ENCODE results near the gene MRPL48. TPM values are rescaled to one million over a fixed set of nuclear protein-coding genes. Genes with fewer than 3 reads are reported as not detected.
"Not testable (repeated sequence)": the region's sequence is repeated elsewhere in the genome, so short reads cannot be mapped to it uniquely, and the experiment has no call there.

Gene MRPL48
- 39.4 TPM for total RNA-seq

- DNase-seq (ENCODE audit: low spot score): peak; percentile 92
These were observed at the start of gene MRPL48 for GRCh38 chr11:73787643-73788558. Gene MRPL48 (plus strand): TSS chr11:73787874. CDS start chr11:73787972, 98 bp downstream.

- no peak for DNase-seq (ENCODE audit: low spot score)
These were observed 44.6 kb upstream of the MRPL48 start for GRCh38 chr11:73743045-73743444.

GRCh38 chr11:73746701-73747100 is 41.0 kb upstream of the MRPL48 start:
- DNase-seq (ENCODE audit: low spot score): no peak

DNA sequence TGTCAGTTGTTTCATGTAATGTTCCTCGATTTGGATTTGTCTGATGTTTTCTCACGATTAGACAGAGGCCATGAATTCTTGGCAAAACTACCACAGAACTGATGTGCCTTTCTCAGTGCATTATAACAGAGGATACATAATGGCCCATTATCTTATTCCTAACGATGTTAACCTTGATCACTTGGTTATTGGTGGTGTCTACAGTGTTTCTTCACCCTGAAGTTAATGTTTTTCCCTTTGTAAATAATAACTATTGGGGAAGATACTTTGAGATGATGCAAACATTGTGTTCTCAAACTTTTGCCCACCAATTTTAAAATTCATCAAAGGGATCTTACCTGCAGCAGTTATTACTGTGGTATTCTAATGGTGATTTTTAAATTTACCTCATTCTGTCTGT is 39.9 kb upstream of the MRPL48 start:
- no peak for DNase-seq (ENCODE audit: low spot score)

GRCh38 chr11:73748300-73748699 is 39.4 kb upstream of the MRPL48 start:
- DNase-seq (ENCODE audit: low spot score): no peak

DNA sequence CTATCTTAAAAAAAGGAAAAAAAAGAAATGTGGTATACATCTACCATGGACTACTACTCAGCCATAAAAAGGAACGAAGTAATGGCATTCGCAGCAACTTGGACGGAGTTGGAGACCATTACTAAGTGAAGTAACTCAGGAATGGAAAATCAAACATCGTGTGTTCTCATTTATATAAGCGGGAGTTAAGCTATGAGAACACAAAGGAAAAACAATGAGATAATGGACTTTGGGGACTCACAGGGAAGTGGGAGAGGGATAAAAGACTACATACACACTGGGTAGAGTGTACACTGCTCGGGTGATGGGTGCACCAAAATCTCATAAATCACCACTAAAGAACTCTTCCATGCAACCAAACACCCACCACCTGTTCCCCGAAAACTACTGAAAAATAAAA is 38.6 kb upstream of the MRPL48 start:
- DNase-seq (ENCODE audit: low spot score): no peak

DNA sequence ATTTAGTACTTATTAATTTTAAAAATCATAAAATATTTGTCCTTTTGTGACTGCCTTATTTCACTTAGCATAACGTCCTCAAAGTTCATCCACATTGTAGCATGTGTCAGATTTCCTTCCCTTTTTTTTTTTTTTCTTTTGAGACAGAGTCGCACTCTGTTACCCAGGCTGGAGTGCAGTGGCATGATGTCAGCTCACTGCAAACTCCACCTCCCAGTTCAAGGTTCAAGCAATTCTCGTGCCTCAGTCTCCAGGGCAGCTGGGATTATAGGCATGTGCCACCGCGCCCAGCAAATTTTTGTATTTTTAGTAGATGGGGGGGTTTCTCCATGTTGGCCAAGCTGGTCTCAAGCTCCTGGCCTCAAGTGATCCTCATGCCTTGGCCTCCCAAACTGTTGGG is 37.4 kb upstream of the MRPL48 start:
- DNase-seq (ENCODE audit: low spot score): no peak

- not testable (repeated sequence) for DNase-seq (ENCODE audit: low spot score)
These were observed 36.8 kb upstream of the MRPL48 start for GRCh38 chr11:73750862-73751261.

- no peak for DNase-seq (ENCODE audit: low spot score)
These were observed 35.3 kb upstream of the MRPL48 start for GRCh38 chr11:73752216-73752867.

DNA sequence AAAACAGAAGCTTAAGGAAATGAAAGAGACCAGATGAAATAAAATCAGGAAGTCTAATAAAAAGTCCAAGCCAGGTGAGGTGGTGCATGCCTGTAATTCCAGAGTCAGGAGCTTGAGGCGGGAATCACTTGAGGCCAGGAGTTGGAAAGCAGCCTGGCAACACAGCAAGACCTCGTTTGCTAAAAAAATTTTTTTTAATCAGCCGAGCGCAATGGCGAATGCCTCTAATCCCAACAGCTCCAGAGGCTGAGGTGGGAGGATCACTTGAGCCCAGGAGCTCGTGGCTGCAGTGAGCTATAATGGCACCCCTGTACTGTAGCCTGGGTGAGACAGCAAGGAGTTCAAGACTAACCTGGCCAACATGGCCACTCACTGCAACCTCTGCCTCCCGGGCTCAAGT is 34.8 kb upstream of the MRPL48 start:
- no peak for DNase-seq (ENCODE audit: low spot score)

DNA sequence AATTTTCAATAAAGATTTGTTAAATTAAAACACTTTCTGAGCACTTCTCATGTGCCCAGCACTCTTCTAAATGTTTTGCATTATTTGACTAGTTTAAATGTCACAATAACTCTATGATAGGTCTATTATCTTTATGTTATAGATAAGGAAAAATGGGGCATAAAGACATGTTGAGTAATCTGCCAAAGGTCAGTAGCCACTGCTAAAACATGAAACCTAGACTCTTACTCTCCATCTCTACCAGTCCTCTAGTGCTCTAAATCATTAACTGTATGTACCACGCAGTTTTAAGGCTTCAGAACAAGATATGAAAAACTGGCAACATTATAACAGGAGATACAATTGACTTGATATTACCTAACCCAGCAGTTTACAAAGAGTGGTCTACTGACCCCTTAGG is 33.7 kb upstream of the MRPL48 start:
- DNase-seq (ENCODE audit: low spot score): no peak

GRCh38 chr11:73755670-73756069 is 32.0 kb upstream of the MRPL48 start:
- no peak for DNase-seq (ENCODE audit: low spot score)

DNA sequence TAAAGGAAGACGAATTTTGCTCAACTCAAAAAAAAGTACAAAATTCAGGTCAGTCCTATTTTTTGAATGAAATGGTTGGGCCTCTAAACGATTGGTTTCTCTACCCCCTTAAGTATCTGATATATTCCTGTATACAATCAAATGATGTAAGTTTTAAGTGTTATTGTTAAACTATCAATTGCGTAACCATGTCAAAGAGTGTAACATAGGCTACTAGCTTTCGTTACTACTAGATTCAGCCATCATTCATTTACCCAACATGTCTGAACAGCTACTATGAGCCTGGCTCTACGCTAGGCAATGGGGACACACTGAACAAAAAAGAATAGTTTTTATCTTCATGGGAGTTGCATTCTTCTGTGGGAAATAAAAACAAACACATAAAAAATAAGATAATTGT is 30.1 kb upstream of the MRPL48 start:
- no peak for DNase-seq (ENCODE audit: low spot score)

- no peak for DNase-seq (ENCODE audit: low spot score)
These were observed 29.2 kb upstream of the MRPL48 start for GRCh38 chr11:73758451-73758850.

DNA sequence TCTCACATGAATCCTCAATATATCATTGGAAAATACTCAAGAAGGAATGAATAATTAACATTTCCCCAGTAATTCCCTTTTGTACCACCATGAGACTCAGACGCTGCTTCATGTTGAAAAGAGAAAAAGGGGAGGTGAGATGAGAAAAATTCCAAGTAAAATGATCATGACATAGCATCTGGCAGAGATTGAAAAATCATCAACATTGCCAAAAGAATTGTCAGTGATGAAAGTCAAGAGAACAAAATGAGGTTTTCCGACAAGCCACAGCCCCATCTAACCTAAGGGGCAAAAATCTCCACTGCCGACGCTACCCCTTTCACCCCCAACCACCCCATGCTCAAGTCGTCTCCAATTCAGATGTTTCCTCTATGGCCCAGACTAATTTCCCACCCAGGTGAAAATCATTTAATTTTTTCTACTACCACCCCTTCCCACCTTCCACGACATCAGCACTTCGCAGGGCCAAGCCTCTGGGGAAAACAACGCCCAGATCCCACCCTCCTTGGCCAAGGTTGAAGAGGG is 28.0 kb upstream of the MRPL48 start:
- no peak for DNase-seq (ENCODE audit: low spot score)

DNA sequence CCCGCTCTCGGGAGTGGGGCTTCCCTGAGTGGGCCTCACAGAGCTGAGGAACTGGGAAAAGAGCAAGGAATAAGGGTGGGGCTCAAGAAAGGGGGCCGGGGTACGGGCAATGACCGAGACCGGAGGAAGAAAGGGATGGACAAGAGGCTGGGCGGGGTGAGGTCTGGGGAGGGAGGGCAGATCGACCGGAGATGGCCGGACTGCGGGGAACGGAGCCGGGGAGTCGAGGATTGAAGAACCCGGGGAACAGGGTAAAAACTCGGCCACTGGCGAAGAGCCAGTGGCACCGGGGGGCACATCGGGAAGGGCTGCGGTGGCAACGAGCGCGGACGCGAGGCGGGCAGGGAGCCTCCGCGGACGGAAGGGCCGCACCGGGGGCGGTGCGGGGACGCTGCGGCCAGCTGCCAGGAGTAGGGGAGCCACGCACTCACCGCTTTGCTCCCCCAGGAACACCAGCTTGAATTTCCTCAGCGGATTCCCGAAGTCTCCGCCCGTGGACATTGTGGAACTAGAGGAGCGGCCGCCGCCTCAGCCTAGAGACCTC is 27.5 kb upstream of the MRPL48 start:
- DNase-seq (ENCODE audit: low spot score): peak; percentile 55

GRCh38 chr11:73760679-73761402 is 26.8 kb upstream of the MRPL48 start, which contains the start of gene RAB6A:
Gene RAB6A (minus strand): TSS chr11:73761074. CDS start chr11:73760635, 439 bp downstream.
- peak; percentile 100 for DNase-seq (ENCODE audit: low spot score)

DNA sequence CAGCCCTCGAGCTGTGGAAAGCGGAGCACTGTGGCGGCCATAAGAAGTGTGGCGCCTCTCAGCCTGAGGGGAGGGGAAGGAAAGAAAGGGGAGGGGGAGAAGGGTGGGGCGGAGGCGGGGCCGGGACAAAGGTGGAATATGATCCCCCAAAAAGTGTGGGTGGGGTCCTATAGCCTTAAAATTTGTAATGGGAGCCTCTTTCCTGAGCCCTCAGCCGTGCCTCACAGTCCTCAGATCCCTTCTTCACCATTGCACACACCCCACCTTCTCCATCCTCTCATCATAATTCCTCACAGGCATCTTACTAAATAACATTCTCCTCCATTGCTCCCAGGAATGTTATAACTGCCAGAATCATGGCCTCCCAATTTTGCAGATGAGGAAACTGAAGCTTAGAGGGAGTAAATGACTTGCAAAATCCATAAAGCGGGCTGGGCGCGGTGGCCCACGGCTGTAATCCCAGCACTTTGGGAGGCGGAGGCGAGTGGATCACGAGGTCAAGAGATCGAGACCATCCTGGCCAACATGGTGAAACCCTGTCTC is 26.2 kb upstream of the MRPL48 start:
- DNase-seq (ENCODE audit: low spot score): peak; percentile 49

DNA sequence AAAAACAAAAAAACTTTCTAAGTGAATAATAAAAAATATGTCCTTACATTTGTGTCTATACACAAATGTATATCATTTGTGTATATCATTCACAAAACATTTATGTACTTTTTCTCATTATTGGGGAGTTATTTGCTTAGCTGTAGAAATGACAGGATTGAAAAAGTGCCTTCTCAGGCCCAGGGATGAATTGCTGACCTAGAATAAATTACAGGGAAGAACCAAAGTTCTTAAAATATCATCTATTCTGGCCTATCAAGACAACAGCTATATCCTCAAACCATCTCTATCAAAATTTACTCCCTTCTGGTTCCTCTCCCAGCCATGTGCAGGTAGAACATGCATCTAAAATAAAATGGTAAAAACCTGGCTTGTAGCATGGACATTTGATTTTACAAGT is 24.9 kb upstream of the MRPL48 start:
- DNase-seq (ENCODE audit: low spot score): no peak

DNA sequence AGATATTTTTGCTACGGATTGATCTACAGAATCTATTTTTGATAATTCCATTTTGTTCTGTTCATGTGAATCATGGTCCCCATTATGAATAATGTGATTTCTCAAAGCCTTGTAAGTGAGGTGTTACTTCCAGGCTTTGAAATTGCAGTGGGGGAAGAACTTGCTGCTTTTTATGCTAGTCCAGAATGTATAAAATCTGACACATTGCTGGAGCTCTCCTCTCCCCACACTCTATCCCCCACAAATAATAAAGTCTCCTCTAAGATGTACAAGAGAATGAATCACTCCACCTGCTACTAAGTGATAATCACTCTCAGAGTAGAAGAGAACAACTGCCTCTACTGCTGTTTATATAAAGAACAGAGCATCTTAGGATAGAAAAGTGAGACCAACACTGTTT is 20.9 kb upstream of the MRPL48 start:
- no peak for DNase-seq (ENCODE audit: low spot score)

DNA sequence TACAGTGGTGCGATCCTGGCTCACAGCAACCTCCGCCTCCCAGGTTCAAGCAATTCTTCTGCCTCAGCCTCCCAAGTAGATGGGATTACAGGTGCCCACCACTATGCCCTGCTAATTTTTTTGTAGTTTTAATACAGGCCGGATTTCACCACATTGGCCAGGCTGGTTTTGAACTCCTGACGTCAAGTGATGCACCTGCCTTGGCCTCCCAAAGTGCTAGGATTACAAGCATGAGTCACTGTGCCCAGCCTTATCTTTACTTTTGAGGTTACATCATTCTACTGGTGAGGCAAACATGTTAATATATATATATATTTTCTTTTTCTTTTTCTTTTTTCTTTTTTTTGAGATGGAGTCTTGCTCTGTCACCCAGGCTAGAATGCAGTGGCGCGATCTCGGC is 16.9 kb upstream of the MRPL48 start:
- DNase-seq (ENCODE audit: low spot score): not testable (repeated sequence)

Measured in ureter (tissue), 1 donor.